Measurements from ENCODE around the gene REG4.

DNA sequence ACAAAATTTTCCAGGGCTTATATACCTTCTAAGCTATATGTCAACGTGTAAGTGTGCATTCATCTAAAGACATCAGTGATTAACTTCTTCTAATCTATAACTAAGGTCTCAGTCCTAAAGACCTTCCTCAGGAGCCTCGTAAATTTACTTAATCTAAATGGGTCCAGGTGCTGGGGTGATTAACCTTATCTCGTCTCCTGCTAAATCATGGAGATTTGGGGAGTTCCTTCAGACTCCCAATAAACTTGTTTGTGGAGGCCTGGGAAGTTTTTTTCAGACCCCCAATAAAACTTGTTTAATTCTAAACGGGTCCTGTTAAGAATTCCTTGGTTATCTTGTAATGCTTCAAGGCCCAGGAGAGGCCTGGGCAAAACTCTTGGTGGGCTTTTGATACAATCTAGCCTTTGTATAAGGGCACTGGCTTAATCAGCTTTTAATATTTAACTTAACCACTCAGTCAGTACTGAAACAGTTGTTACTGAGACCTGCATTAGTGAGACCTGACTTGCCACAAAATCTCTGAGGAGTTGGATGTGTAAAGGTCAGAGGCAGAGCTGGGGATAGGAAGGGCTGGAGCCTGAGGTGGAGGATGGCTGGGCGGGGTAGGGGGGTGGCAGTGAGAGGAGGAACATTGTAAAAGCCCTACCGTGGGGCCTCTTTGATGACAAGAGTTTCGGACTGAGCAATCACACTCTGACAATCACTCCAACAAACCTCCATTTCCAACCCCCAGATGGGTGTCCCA lies 36.3 kb downstream of the REG4 start:
- TF ChIP-seq, protein P1, sequence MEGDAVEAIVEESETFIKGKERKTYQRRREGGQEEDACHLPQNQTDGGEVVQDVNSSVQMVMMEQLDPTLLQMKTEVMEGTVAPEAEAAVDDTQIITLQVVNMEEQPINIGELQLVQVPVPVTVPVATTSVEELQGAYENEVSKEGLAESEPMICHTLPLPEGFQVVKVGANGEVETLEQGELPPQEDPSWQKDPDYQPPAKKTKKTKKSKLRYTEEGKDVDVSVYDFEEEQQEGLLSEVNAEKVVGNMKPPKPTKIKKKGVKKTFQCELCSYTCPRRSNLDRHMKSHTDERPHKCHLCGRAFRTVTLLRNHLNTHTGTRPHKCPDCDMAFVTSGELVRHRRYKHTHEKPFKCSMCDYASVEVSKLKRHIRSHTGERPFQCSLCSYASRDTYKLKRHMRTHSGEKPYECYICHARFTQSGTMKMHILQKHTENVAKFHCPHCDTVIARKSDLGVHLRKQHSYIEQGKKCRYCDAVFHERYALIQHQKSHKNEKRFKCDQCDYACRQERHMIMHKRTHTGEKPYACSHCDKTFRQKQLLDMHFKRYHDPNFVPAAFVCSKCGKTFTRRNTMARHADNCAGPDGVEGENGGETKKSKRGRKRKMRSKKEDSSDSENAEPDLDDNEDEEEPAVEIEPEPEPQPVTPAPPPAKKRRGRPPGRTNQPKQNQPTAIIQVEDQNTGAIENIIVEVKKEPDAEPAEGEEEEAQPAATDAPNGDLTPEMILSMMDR (IDR thresholded peaks at IDR 0.05; ENCODE audit: low read depth, low read length, poor library complexity, severe bottlenecking), result no peak
- no peak for TF ChIP-seq EZH2phosphoT487 (IDR thresholded peaks at IDR 0.05; ENCODE audit: borderline replicate concordance, low read length)
